MM.1S (cell line): Measurements from ENCODE around the gene CAV1.

ENCODE experiments used
- EZH2 ChIP-seq: fragments of 300-600 bp; sonication (generic); optimal IDR thresholded peaks from 2 replicates; pipeline ENCODE3; 2017; ENCODE audit warnings: low read depth, mild to moderate bottlenecking, antibody characterized with exemption, low read length, mixed read lengths
- EZH2phosphoT487 ChIP-seq: fragments of 300-600 bp; sonication (generic); IDR thresholded peaks from 2 replicates; pipeline ENCODE4 v1.6.1; 2018; ENCODE audit warnings: antibody characterized with exemption, low read length
- TF ChIP-seq, protein P1 (sequence below): fragments of 300-600 bp; sonication (generic); IDR thresholded peaks from 2 replicates; pipeline ENCODE4 v1.5.1; 2016; ENCODE audit warnings: antibody characterized with exemption, low read length, mixed read lengths

DNA sequence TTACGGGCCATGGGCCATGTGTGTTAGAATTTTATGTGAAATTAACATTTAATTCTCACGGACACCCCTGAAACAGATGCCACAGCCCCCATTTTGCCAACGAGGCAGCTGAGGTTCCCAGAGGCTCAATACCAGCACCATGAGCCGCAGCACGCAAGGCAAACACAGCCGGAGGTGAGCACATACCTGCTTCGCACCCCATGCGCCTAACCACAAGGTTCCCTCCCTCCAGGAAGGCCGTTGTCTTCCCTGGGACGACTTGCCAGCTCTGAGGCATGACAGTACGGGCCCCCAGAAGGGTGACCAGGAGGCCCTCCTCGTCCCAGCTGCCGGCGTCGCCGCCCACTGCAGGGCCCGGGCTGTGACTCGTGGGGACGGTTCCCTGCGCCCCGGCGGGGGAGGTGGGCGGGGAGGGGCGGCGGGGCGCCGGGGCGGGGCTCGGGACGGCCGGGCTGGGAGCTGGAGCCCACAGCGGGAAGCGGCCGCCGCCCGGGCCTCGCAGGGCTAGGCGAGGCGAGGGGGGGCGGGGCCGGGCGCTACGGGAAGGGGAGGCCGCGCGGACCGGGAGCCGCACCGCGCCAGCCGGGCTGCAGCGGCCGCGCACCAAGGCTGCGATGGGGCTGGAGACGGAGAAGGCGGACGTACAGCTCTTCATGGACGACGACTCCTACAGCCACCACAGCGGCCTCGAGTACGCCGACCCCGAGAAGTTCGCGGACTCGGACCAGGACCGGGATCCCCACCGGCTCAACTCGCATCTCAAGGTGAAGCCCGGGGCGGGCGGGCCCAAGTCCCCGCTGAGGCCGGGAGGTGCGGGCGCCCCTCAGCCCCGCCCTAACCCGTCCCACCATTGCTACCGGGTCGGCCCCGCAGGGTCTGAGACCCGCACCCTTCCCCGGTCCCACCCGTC lies 25.4 kb upstream of the CAV1 start, which contains the start of gene CAV2:
- TF ChIP-seq EZH2 (no peak), EZH2phosphoT487 (no peak)
- TF ChIP-seq, protein P1, sequence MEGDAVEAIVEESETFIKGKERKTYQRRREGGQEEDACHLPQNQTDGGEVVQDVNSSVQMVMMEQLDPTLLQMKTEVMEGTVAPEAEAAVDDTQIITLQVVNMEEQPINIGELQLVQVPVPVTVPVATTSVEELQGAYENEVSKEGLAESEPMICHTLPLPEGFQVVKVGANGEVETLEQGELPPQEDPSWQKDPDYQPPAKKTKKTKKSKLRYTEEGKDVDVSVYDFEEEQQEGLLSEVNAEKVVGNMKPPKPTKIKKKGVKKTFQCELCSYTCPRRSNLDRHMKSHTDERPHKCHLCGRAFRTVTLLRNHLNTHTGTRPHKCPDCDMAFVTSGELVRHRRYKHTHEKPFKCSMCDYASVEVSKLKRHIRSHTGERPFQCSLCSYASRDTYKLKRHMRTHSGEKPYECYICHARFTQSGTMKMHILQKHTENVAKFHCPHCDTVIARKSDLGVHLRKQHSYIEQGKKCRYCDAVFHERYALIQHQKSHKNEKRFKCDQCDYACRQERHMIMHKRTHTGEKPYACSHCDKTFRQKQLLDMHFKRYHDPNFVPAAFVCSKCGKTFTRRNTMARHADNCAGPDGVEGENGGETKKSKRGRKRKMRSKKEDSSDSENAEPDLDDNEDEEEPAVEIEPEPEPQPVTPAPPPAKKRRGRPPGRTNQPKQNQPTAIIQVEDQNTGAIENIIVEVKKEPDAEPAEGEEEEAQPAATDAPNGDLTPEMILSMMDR: no peak
